NCI-H2196 (cell line): ENCODE results near the gene TAF7.
A peak's percentile ranks its signal among the peaks of the same experiment; 100 is the strongest.
"Not testable (repeated sequence)": the region's sequence is repeated elsewhere in the genome, so short reads cannot be mapped to it uniquely, and the experiment has no call there.

ENCODE experiments used
- DNase-seq: peaks from one replicate; lab custom pipeline; 2025; ENCODE audit not compliant: unreplicated experiment; lab: John Stamatoyannopoulos, UW

The TAF7 gene

GRCh38 chr5:141320225-141321169, at the start of gene TAF7:
TSS of gene TAF7 (minus strand) at chr5:141320784. CDS start at chr5:141320044, 740 bp downstream.
- peak; percentile 93 for DNase-seq

GRCh38 chr5:141366016-141366896, 45.7 kb upstream of the TAF7 start:
- no peak for DNase-seq

GRCh38 chr5:141363952-141364660, 43.5 kb upstream of the TAF7 start, which contains the start of gene PCDHGA5:
TSS of gene PCDHGA5 (plus strand) at chr5:141364162. CDS start at chr5:141364331, 169 bp downstream.
- no peak for DNase-seq

GRCh38 chr5:141362719-141363118, 42.1 kb upstream of the TAF7 start:
- DNase-seq = no peak

GRCh38 chr5:141360685-141361084, 40.1 kb upstream of the TAF7 start:
- DNase-seq = no peak

- no peak for DNase-seq
Observed at GRCh38 chr5:141359790-141360426, 39.3 kb upstream of the TAF7 start, which contains the start of gene PCDHGB2. TSS of gene PCDHGB2 (plus strand) at chr5:141359994. CDS start at chr5:141360136, 142 bp downstream.

GRCh38 chr5:141356950-141357349, 36.4 kb upstream of the TAF7 start:
- DNase-seq = no peak

- no peak for DNase-seq
Observed at GRCh38 chr5:141356133-141356532, 35.5 kb upstream of the TAF7 start.

GRCh38 chr5:141355641-141356040, 35.1 kb upstream of the TAF7 start:
- DNase-seq = no peak

GRCh38 chr5:141354900-141355469, 34.4 kb upstream of the TAF7 start, which contains the start of gene PCDHGA4:
TSS of gene PCDHGA4 (plus strand) at chr5:141355021. CDS start at chr5:141355108, 87 bp downstream.
- no peak for DNase-seq

GRCh38 chr5:141351591-141351990, 31.0 kb upstream of the TAF7 start:
- DNase-seq = no peak

- no peak for DNase-seq
Observed at GRCh38 chr5:141349917-141350619, 29.5 kb upstream of the TAF7 start, which contains the start of gene PCDHGB1. TSS of gene PCDHGB1 (plus strand) at chr5:141350099. CDS start at chr5:141350261, 162 bp downstream.

GRCh38 chr5:141346017-141346416, 25.4 kb upstream of the TAF7 start:
- not testable (repeated sequence) for DNase-seq

- DNase-seq = no peak
Observed at GRCh38 chr5:141345327-141345726, 24.7 kb upstream of the TAF7 start.

GRCh38 chr5:141343953-141344463, 23.4 kb upstream of the TAF7 start:
- no peak for DNase-seq

GRCh38 chr5:141343242-141343952, 22.8 kb upstream of the TAF7 start, which contains the start of gene PCDHGA3:
TSS of gene PCDHGA3 (plus strand) at chr5:141343829. CDS start at chr5:141344034, 205 bp downstream.
- no peak for DNase-seq

- no peak for DNase-seq
Observed at GRCh38 chr5:141342773-141343172, 22.2 kb upstream of the TAF7 start.

- DNase-seq = not testable (repeated sequence)
Observed at GRCh38 chr5:141340781-141341354, 20.3 kb upstream of the TAF7 start.
